ENCODE data around the gene LRRTM1.

Gene LRRTM1

GRCh38 chr2:80302314-80303005 is 2.1 kb downstream of the LRRTM1 start:
- no peak for DNase-seq

GRCh38 chr2:80302001-80302313 is 2.6 kb downstream of the LRRTM1 start:
- no peak for DNase-seq

- DNase-seq, result no peak
Measured at GRCh38 chr2:80300954-80301353, 3.6 kb downstream of the LRRTM1 start.

GRCh38 chr2:80300346-80300745 is 4.2 kb downstream of the LRRTM1 start:
- no peak for DNase-seq

- no peak for DNase-seq
Measured at GRCh38 chr2:80299661-80300060, 4.9 kb downstream of the LRRTM1 start.

- no peak for DNase-seq
Measured at GRCh38 chr2:80298954-80299353, 5.6 kb downstream of the LRRTM1 start.

- no peak for DNase-seq
Measured at GRCh38 chr2:80293039-80293438, 11.5 kb downstream of the LRRTM1 start.

- DNase-seq, result no peak
Measured at GRCh38 chr2:80292474-80292873, 12.1 kb downstream of the LRRTM1 start.

GRCh38 chr2:80291656-80292055 is 12.9 kb downstream of the LRRTM1 start:
- no peak for DNase-seq

- no peak for DNase-seq
Measured at GRCh38 chr2:80288576-80288975, 16.0 kb downstream of the LRRTM1 start.

- DNase-seq, result no peak
Measured at GRCh38 chr2:80281049-80281448, 23.5 kb downstream of the LRRTM1 start.

- no peak for DNase-seq
Measured at GRCh38 chr2:80280598-80280997, 24.0 kb downstream of the LRRTM1 start.

GRCh38 chr2:80269806-80270205 is 34.7 kb downstream of the LRRTM1 start:
- no peak for DNase-seq

- no peak for DNase-seq
Measured at GRCh38 chr2:80266231-80266630, 38.3 kb downstream of the LRRTM1 start.

GRCh38 chr2:80259292-80259691 is 45.3 kb downstream of the LRRTM1 start:
- no peak for DNase-seq

- DNase-seq, result no peak
Measured at GRCh38 chr2:80258793-80259192, 45.8 kb downstream of the LRRTM1 start.

- DNase-seq, result no peak
Measured at GRCh38 chr2:80258341-80258740, 46.2 kb downstream of the LRRTM1 start.

GRCh38 chr2:80257450-80257849 is 47.1 kb downstream of the LRRTM1 start:
- no peak for DNase-seq

- no peak for DNase-seq
Measured at GRCh38 chr2:80256782-80257167, 47.8 kb downstream of the LRRTM1 start.

GRCh38 chr2:80255918-80256781 is 48.4 kb downstream of the LRRTM1 start:
- DNase-seq, result no peak

GRCh38 chr2:80252294-80252986 is 52.1 kb downstream of the LRRTM1 start:
- no peak for DNase-seq
